ENCODE data around the gene FOSL2. TPM values are rescaled to one million over a fixed set of nuclear protein-coding genes. Genes with fewer than 3 reads are reported as not detected.
A peak's percentile ranks its signal among the peaks of the same experiment; 100 is the strongest.

FOSL2 gene
- total RNA-seq, result 50.2 TPM
- long read RNA-seq, full-length matches to known transcripts, result 13 of 34 reads
- long read RNA-seq, partial matches to known transcripts, result 0 of 34 reads
- long read RNA-seq, other reads (novel, unspliced or antisense), result 21 of 34 reads

DNA sequence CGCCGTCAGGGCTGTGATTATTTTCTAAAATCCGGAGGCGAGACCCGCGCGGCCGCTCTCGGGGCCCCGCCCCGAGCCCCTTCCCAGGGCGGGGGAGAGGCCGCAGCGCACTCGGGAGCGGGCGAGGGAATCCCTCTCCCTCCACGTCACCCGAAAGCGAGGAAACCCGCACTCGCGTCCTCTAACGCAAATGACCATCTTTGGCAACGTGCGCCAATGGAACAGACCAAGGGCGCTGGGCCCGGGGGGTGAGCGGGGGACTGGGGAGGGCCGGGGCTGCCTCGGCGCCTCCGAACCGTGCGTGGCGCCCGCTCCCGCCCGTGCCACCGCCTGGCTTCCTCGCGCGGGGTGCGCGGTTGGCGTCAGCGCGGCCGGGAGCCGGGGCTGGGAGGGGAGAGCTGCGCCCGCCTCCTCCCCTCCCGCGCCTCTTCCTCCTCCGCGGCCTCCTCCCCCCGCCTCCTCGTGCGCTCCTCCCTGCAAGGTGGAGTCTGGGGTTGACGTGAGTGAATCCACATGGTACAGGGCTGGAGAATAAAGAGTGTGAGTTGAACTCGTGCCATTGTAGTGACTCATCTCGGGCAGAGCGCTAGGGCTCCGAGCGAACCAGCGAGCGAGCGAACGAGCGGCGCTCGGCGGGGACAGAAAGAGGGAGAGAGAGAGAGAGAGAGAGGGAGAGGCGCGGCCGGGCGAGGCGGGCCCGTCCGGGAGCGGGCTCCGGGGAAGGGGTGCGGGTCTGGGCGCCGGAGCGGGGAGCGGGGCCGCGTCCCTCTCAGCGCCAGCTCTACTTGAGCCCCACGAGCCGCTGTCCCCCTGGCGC, at the start of gene FOSL2:
Gene FOSL2 (plus strand): TSS at position 562 of the 817 bp plus-strand sequence. CDS start 863 bp downstream, outside the sequence.
- intact Hi-C loops (cut with micrococcal nuclease), result no loop called here
- Histone ChIP-seq H3K4me1 (peaks cover 66% of the 10 kb centered on the region), H3K27me3 (ENCODE audit: low read depth) (no peaks in the 10 kb centered on the region), H3K4me3 (peak within 1 kb of the TSS; percentile 84), H3K27ac (replicated peaks) (peak within 1 kb of the TSS; percentile 100), H3K9me3 (replicated peaks) (no peaks in the 10 kb centered on the region), H3K36me3 (no peaks in the 10 kb centered on the region)
- TF ChIP-seq CTCF (IDR thresholded peaks at IDR 0.05; ENCODE audit: borderline replicate concordance), result no peak
- peak; percentile 96 for DNase-seq

DNA sequence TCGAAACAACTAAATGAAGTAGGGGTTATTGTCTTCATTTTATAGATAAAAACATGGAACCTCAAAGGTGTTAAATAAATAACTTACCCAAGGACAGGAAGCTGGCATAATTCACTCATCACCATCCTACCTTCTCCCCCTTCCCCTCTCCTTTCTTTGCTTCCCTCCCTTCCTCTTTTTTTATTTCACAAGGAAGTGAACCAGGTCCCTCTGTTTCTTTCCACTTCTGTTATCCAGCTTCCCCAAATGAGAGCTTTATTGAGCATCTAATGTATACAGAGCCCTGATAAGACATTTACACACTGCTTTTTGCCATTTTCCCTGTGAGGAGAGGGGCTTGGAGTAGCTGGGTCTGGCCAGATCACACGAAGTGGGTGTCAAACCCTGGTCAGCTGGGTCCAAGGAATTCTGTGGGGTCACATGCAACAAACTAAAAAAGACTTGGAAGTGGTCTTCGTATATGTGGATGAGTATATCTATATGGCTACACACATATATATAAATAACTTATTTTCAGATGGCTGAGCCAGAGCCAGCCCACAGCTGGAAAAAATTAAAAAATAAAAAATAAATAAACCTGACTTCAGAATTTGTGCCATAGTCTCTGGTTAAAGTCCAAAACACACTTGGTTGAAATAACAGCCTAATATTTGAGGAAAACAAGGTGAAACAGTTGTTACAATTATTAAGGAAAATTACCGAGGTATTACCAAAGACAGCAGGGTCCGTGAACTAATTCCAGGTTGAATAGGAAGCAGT, 49.3 kb upstream of the FOSL2 start:
- H3K4me3 ChIP-seq, result no peak overlapping the region
- peak; percentile 4 for DNase-seq
- H3K27ac ChIP-seq (replicated peaks), result peak overlapping the region; percentile 79
- H3K27me3 ChIP-seq (ENCODE audit: low read depth), result no peaks in the 10 kb centered on the region
- no peaks in the 10 kb centered on the region for H3K9me3 ChIP-seq (replicated peaks)
- intact Hi-C loops (cut with micrococcal nuclease), result no loop called here
- peaks cover 49% of the 10 kb centered on the region for H3K4me1 ChIP-seq
- H3K36me3 ChIP-seq, result no peaks in the 10 kb centered on the region
- TF ChIP-seq CTCF (IDR thresholded peaks at IDR 0.05; ENCODE audit: borderline replicate concordance), result no peak

DNA sequence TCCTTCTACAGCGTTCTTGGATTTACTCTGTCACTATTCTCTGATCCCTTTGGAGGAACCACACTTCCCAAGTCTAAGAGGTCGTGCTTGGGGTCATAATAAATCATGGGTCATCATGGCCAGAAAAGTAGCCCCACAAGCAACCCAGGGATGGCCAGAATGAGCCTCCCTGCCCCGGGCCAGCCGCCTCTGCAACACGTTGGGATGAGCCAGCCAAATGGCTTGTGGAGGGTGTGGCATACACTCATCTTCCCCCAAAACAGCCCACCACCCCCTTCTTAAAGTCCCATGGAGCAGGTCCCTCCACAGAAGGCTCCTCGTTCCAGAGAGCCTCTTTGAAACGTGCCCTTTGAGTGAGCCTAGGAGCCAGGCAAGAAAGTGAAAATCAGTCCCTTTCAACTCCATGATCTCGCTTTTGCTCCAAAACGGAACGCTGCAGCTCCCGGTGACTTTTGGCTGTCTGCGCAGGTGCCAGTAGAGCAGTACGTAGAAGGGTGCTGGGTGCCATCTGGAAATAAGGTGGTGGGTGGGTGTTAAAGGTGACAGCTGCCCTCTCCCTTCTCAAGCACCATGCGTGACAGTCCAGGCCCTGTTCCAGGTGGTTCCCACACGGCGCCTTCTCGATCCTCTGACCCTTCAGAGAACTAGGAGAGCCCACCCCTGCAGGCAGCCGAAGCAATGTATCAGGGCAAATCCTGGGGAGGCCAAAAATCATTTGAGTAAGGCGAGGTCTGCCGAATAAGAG, 48.5 kb upstream of the FOSL2 start:
- peak; percentile 6 for DNase-seq
- intact Hi-C loops (cut with micrococcal nuclease), result no loop called here
- H3K27me3 ChIP-seq (ENCODE audit: low read depth), result no peaks in the 10 kb centered on the region
- H3K36me3 ChIP-seq, result no peaks in the 10 kb centered on the region
- H3K4me1 ChIP-seq, result peaks cover 42% of the 10 kb centered on the region
- H3K9me3 ChIP-seq (replicated peaks), result no peaks in the 10 kb centered on the region
- no peak for TF ChIP-seq CTCF (IDR thresholded peaks at IDR 0.05; ENCODE audit: borderline replicate concordance)
- H3K27ac ChIP-seq (replicated peaks), result no peak overlapping the region
- H3K4me3 ChIP-seq, result no peak overlapping the region

GRCh38 chr2:28344756-28345373, 47.8 kb upstream of the FOSL2 start:
- H3K27me3 ChIP-seq (ENCODE audit: low read depth), result no peaks in the 10 kb centered on the region
- H3K36me3 ChIP-seq, result no peaks in the 10 kb centered on the region
- H3K4me1 ChIP-seq, result peaks cover 35% of the 10 kb centered on the region
- intact Hi-C loops (cut with micrococcal nuclease), result no loop called here
- TF ChIP-seq CTCF (IDR thresholded peaks at IDR 0.05; ENCODE audit: borderline replicate concordance), result no peak
- DNase-seq, result peak; percentile 11
- H3K27ac ChIP-seq (replicated peaks), result no peak overlapping the region
- no peaks in the 10 kb centered on the region for H3K9me3 ChIP-seq (replicated peaks)
- H3K4me3 ChIP-seq, result no peak overlapping the region

GRCh38 chr2:28345619-28346018, 47.0 kb upstream of the FOSL2 start:
- H3K27ac ChIP-seq (replicated peaks), result no peak overlapping the region
- intact Hi-C loops (cut with micrococcal nuclease), result no loop called here
- H3K4me1 ChIP-seq, result peaks cover 35% of the 10 kb centered on the region
- TF ChIP-seq CTCF (IDR thresholded peaks at IDR 0.05; ENCODE audit: borderline replicate concordance), result no peak
- H3K4me3 ChIP-seq, result no peak overlapping the region
- peak; percentile 11 for DNase-seq
- H3K27me3 ChIP-seq (ENCODE audit: low read depth), result no peaks in the 10 kb centered on the region
- H3K9me3 ChIP-seq (replicated peaks), result no peaks in the 10 kb centered on the region
- no peaks in the 10 kb centered on the region for H3K36me3 ChIP-seq

All from left ventricle myocardium inferior (tissue), 1 donor.